Panc1 (cell line): ENCODE data around the gene WDR59. TPM values are rescaled to one million over a fixed set of nuclear protein-coding genes. Genes with fewer than 3 reads are reported as not detected.

Experiments used
- ATAC-seq: fragments of 200-7000 bp; cut with Tn5 transposase; 2 replicates; pipeline ENCODE4 v1.9.1; 2020; ENCODE audit warnings: mild to moderate bottlenecking, moderate library complexity
- BruUV-seq: library from RNA; stranded (reverse); fragments of 400-500 nt; replicated peaks from 2 replicates; lab custom pipeline; 2021; lab: Mats Ljungman, UMichigan
- CTCF ChIA-PET: fragments of 300-600 bp; sonication (Branson Sonifier 250); formaldehyde crosslinking; loops from one replicate; lab custom pipeline; 2022; ENCODE audit warnings: antibody characterized with exemption; lab: Charles Lee
- POLR2A ChIA-PET: fragments of 300-600 bp; sonication (Branson Sonifier 250); formaldehyde crosslinking; loops from one replicate; lab custom pipeline; 2022; ENCODE audit warnings: antibody characterized with exemption; lab: Charles Lee
- DNase-seq: peaks from one replicate; pipeline ENCODE4 v3.0.0-alpha.2; 2010; ENCODE audit warnings: low read depth, low spot score
- H3K27ac ChIP-seq: 2 replicates; pipeline ENCODE4 v1.5.1; 2011; ENCODE audit warnings: mild to moderate bottlenecking, low read length, inconsistent platforms
- H3K27me3 ChIP-seq: fragments of 200-500 bp; sonication (Bioruptor generic); 2 replicates; pipeline ENCODE4 v1.6.0; 2014; ENCODE audit warnings: low read length, inconsistent platforms; ENCODE audit not compliant: control insufficient read depth, insufficient read depth
- H3K36me3 ChIP-seq: fragments of 200-500 bp; sonication (Bioruptor generic); 2 replicates; pipeline ENCODE4 v1.5.1; 2014; ENCODE audit warnings: inconsistent platforms, mild to moderate bottlenecking, low read length, moderate library complexity; ENCODE audit not compliant: control insufficient read depth, insufficient read depth
- H3K4me1 ChIP-seq: 2 replicates; pipeline ENCODE4 v1.5.1; 2011; ENCODE audit warnings: inconsistent platforms, mild to moderate bottlenecking, low read length, moderate library complexity; ENCODE audit not compliant: control insufficient read depth, insufficient read depth
- H3K4me3 ChIP-seq, 2 experiments: 2 replicates each; pipeline ENCODE4 v1.5.1; 2011 to 2012; ENCODE audit warnings: low read depth in 2 of 2, low read length in 2 of 2, mild to moderate bottlenecking in 2 of 2, inconsistent platforms in 1 of 2, moderate library complexity in 1 of 2
- H3K9me3 ChIP-seq: fragments of 200-500 bp; sonication (Bioruptor generic); 2 replicates; pipeline ENCODE4 v1.5.1; 2014; ENCODE audit warnings: low read depth, mild to moderate bottlenecking, inconsistent platforms, low read length, moderate library complexity; ENCODE audit not compliant: control insufficient read depth, insufficient read depth
- POLR2AphosphoS5 ChIP-seq: IDR thresholded peaks from 2 replicates; pipeline ENCODE4 v1.6.1; 2012; ENCODE audit warnings: mild to moderate bottlenecking, low read depth, low read length, moderate library complexity
- SIN3A ChIP-seq: IDR thresholded peaks from 2 replicates; pipeline ENCODE4 v1.6.1; 2012; ENCODE audit warnings: low read depth, mild to moderate bottlenecking, low read length, moderate library complexity, borderline replicate concordance; ENCODE audit not compliant: insufficient read depth
- TCF7L2 ChIP-seq: IDR thresholded peaks from 2 replicates; pipeline ENCODE4 v1.6.1; 2011; ENCODE audit warnings: mild to moderate bottlenecking, low read depth, low read length, inconsistent platforms
- in situ Hi-C: cut with HindIII; loops from 2 replicates; pipeline ENCODE4 v1.10.0; 2016; ENCODE audit warnings: low sequenced_read_pairs, low pct_unique_long_range_greater_than_20kb
- intact Hi-C: fragments of 100-400 bp; cut with micrococcal nuclease; formaldehyde crosslinking; loops from one replicate; pipeline ENCODE4 v1.10.0; 2022; ENCODE audit not compliant: unreplicated experiment
- total RNA-seq: library from RNA; stranded (reverse); gene quantifications from one replicate; pipeline ENCODE4 v1.2.1, GENCODE V29; 2021; ENCODE audit not compliant: unreplicated experiment
- TF ChIP-seq, protein P1 (sequence below): fragments of 450-650 bp; IDR thresholded peaks from 2 replicates; pipeline ENCODE4 v1.5.1; 2017; ENCODE audit warnings: mild to moderate bottlenecking
- TF ChIP-seq, protein P2 (sequence below), 2 experiments: IDR thresholded peaks; 2 replicates each; pipeline ENCODE4 v1.6.1; 2011 to 2012; ENCODE audit warnings: low read depth in 2 of 2, control low read depth in 1 of 2, low read length in 1 of 2, mild to moderate bottlenecking in 1 of 2, moderate library complexity in 1 of 2; ENCODE audit not compliant: insufficient read depth in 1 of 2

WDR59 gene
- total RNA-seq, 1 experiment from 2014 or later, result 58.7 TPM

DNA sequence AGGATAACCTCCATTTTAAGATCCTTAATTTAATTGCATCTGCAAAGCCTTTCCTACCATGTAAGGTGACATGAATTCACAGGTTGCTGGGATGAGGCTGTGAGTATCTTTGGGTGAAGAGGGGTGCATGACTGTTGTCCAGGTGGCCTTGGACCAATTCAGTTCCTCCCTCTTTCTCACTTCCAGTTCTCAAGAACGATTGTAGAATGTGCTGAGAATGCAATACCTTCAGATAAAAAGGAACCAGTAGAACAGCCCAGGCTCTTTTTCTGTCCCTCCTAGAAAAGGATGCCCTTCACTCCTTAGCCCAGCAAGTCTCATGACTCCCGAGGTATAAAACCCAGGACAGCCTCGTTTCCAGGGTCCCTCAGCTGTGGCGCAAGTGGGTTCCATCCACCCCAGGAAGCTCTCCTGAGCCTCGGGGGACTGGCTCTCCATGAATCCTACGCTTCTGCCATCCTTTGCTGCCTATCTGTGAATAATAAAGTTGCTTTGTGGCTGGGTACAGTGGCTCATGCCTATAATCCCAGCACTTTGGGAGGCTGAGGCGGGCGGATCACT lies 148.7 kb downstream of the WDR59 start:
- Histone ChIP-seq H3K27ac (no peak overlapping the region), H3K9me3 (no peaks in the 10 kb centered on the region), H3K27me3 (no peaks in the 10 kb centered on the region; the same call in 1 of the 2 replicates), H3K36me3 (no peaks in the 10 kb centered on the region), H3K4me1 (peaks cover 2% of the 10 kb centered on the region; the same call in 1 of the 2 replicates), H3K4me3 (no peak overlapping the region)
- intact Hi-C loops, result no loop called here
- CTCF ChIA-PET, result no interaction called here
- POLR2A ChIA-PET, result no interaction called here
- no TSS peak for BruUV-seq
- ATAC-seq (no peak), DNase-seq (no peak)
- in situ Hi-C loops, result no loop called here
- TF ChIP-seq, protein P1, sequence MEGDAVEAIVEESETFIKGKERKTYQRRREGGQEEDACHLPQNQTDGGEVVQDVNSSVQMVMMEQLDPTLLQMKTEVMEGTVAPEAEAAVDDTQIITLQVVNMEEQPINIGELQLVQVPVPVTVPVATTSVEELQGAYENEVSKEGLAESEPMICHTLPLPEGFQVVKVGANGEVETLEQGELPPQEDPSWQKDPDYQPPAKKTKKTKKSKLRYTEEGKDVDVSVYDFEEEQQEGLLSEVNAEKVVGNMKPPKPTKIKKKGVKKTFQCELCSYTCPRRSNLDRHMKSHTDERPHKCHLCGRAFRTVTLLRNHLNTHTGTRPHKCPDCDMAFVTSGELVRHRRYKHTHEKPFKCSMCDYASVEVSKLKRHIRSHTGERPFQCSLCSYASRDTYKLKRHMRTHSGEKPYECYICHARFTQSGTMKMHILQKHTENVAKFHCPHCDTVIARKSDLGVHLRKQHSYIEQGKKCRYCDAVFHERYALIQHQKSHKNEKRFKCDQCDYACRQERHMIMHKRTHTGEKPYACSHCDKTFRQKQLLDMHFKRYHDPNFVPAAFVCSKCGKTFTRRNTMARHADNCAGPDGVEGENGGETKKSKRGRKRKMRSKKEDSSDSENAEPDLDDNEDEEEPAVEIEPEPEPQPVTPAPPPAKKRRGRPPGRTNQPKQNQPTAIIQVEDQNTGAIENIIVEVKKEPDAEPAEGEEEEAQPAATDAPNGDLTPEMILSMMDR, result no peak
- TF ChIP-seq POLR2AphosphoS5 (no peak), SIN3A (no peak), TCF7L2 (no peak)
- TF ChIP-seq, protein P2, sequence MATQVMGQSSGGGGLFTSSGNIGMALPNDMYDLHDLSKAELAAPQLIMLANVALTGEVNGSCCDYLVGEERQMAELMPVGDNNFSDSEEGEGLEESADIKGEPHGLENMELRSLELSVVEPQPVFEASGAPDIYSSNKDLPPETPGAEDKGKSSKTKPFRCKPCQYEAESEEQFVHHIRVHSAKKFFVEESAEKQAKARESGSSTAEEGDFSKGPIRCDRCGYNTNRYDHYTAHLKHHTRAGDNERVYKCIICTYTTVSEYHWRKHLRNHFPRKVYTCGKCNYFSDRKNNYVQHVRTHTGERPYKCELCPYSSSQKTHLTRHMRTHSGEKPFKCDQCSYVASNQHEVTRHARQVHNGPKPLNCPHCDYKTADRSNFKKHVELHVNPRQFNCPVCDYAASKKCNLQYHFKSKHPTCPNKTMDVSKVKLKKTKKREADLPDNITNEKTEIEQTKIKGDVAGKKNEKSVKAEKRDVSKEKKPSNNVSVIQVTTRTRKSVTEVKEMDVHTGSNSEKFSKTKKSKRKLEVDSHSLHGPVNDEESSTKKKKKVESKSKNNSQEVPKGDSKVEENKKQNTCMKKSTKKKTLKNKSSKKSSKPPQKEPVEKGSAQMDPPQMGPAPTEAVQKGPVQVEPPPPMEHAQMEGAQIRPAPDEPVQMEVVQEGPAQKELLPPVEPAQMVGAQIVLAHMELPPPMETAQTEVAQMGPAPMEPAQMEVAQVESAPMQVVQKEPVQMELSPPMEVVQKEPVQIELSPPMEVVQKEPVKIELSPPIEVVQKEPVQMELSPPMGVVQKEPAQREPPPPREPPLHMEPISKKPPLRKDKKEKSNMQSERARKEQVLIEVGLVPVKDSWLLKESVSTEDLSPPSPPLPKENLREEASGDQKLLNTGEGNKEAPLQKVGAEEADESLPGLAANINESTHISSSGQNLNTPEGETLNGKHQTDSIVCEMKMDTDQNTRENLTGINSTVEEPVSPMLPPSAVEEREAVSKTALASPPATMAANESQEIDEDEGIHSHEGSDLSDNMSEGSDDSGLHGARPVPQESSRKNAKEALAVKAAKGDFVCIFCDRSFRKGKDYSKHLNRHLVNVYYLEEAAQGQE (IDR thresholded peaks at IDR 0.05; ENCODE audit: insufficient read depth in 1 of 2, low read depth in 2 of 2, low read length in 1 of 2), result no peak

DNA sequence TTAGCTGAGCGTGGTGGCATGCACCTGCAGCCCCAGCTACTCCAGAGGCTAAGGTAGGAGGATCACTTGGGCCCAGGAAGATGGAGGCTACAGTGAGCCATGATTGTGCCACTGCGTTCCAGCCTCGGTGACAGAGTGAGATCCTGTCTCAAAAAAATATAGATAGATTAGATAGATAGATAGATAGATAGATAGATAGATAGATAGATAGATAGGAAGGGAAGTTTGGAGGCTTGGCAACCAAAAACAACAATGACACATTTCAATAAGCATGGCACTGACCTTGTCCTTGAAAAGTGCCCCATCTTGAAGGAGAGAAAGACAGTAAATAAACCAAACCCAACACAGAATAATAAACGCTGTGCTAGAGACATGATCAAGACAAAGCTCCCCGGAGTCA lies 152.7 kb downstream of the WDR59 start:
- Histone ChIP-seq H3K4me1 (no peaks in the 10 kb centered on the region; the same call in 1 of the 2 replicates), H3K9me3 (no peaks in the 10 kb centered on the region), H3K27me3 (peaks cover 2% of the 10 kb centered on the region; the same call in 1 of the 2 replicates), H3K36me3 (no peaks in the 10 kb centered on the region), H3K27ac (no peak overlapping the region), H3K4me3 (no peak overlapping the region)
- no peak for DNase-seq
- no peak for ATAC-seq
- POLR2A ChIA-PET, result no interaction called here
- intact Hi-C loops, result no loop called here
- CTCF ChIA-PET, result no interaction called here
- no TSS peak for BruUV-seq
- TF ChIP-seq POLR2AphosphoS5 (no peak), SIN3A (no peak), TCF7L2 (no peak)
- TF ChIP-seq, protein P2 (IDR thresholded peaks at IDR 0.05; ENCODE audit: insufficient read depth in 1 of 2, low read depth in 2 of 2, low read length in 1 of 2), result no peak
- TF ChIP-seq, protein P1, result no peak
- in situ Hi-C loops, result no loop called here
